ENCODE data around the gene EGFR. TPM values are rescaled to one million over a fixed set of nuclear protein-coding genes. Genes with fewer than 3 reads are reported as not detected.
A peak's percentile ranks its signal among the peaks of the same experiment; 100 is the strongest.

EGFR gene
- polyA plus RNA-seq, 1 of the 3 experiments (the other 2 are of a cell fraction) = 37.6 TPM

GRCh38 chr7:55060085-55060484 lies 41.3 kb downstream of the EGFR start:
- peaks cover 27% of the 10 kb centered on the region for H3F3A ChIP-seq (replicated peaks; ENCODE audit: insufficient read depth)
- TF ChIP-seq REST (IDR thresholded peaks at IDR 0.05; ENCODE audit: low read depth, low read length) (no peak), SIN3A (IDR thresholded peaks at IDR 0.05; ENCODE audit: borderline replicate concordance, low read depth, low read length) (no peak), POLR2AphosphoS5 (IDR thresholded peaks at IDR 0.05; ENCODE audit: low read depth, low read length) (no peak), FOXJ3 (CRISPR knock-in tag; IDR thresholded peaks at IDR 0.05) (no peak), CHD2 (IDR thresholded peaks at IDR 0.05; ENCODE audit: low read length, partially characterized antibody) (no peak), MXI1 (IDR thresholded peaks at IDR 0.05; ENCODE audit: low read depth, low read length) (no peak), RAD21 (IDR thresholded peaks at IDR 0.05; ENCODE audit: low read length) (no peak), MAX (IDR thresholded peaks at IDR 0.05; ENCODE audit: low read depth) (no peak), IRF3 (IDR thresholded peaks at IDR 0.05; ENCODE audit: low read depth, low read length) (no peak), FOSL2 (IDR thresholded peaks at IDR 0.05; ENCODE audit: borderline replicate concordance, low read depth) (no peak), RXRA (IDR thresholded peaks at IDR 0.05; ENCODE audit: borderline replicate concordance, low read depth) (no peak)
- peaks cover 26% of the 10 kb centered on the region; the same call in 1 of the 2 replicates for H4K20me1 ChIP-seq (ENCODE audit: insufficient read depth)
- peaks cover 0 to 22% of the 10 kb centered on the region in 2 experiments for H3K36me3 ChIP-seq (replicated peaks in 1 of 2; ENCODE audit: control insufficient read depth in 1 of 2, insufficient read depth in 2 of 2, low read length in 1 of 2)
- ChIA-PET POLR2A (no interaction called here), CTCF (interaction anchor here (4.5 kb wide), 1 partner anchor 195 kb away, joined by 21 read pairs; no protein-coding TSS in a partner anchor)
- H3K27me3 ChIP-seq (ENCODE audit: insufficient read depth) = no peaks in the 10 kb centered on the region
- DNase-seq = no peak
- no peaks in the 10 kb centered on the region for H3K9me3 ChIP-seq
- H3K27ac ChIP-seq (ENCODE audit: low read depth in 2 of 2, low read length in 1 of 2) = peak overlapping the region in 1 of 2 experiments; percentile 34; a peak in 1 of 4 replicates
- no peak overlapping the region for H3K4me2 ChIP-seq
- peaks cover 94% of the 10 kb centered on the region for H3K79me2 ChIP-seq (ENCODE audit: insufficient read depth)
- no peak overlapping the region for H3K9ac ChIP-seq
- WGBS (ENCODE audit: low lambda C conversion rate) = 98% methylated on average over 2 of the region's 2 CpGs
- no peaks in the 10 kb centered on the region for H3K9me2 ChIP-seq
- H3K4me1 ChIP-seq (ENCODE audit: control insufficient read depth in 1 of 2, insufficient read depth in 2 of 2, low read depth in 1 of 2, low read length in 1 of 2) = peaks cover 18 to 44% of the 10 kb centered on the region in 2 experiments
- H2AFZ ChIP-seq (ENCODE audit: low read depth) = no peak overlapping the region
- H3K4me3 ChIP-seq (ENCODE audit: low read depth in 2 of 2, low read length in 1 of 2) = no peak overlapping the region

GRCh38 chr7:55060636-55061022 lies 41.8 kb downstream of the EGFR start:
- peaks cover 18 to 48% of the 10 kb centered on the region in 2 experiments for H3K4me1 ChIP-seq (ENCODE audit: control insufficient read depth in 1 of 2, insufficient read depth in 2 of 2, low read depth in 1 of 2, low read length in 1 of 2)
- H3K27ac ChIP-seq (ENCODE audit: low read depth in 2 of 2, low read length in 1 of 2) = peak overlapping the region in 1 of 2 experiments; percentile 34; a peak in 1 of 4 replicates
- H3K4me3 ChIP-seq (ENCODE audit: low read depth in 2 of 2, low read length in 1 of 2) = no peak overlapping the region
- H3K9me2 ChIP-seq = no peaks in the 10 kb centered on the region
- no peaks in the 10 kb centered on the region for H3K9me3 ChIP-seq
- no peak overlapping the region for H3K4me2 ChIP-seq
- ChIA-PET POLR2A (no interaction called here), CTCF (interaction anchor here (0.7 to 4.5 kb wide), 2 partner anchors 9 to 195 kb away, joined by 3 to 21 read pairs; no protein-coding TSS in a partner anchor)
- H3K36me3 ChIP-seq (replicated peaks in 1 of 2; ENCODE audit: control insufficient read depth in 1 of 2, insufficient read depth in 2 of 2, low read length in 1 of 2) = peaks cover 0 to 21% of the 10 kb centered on the region in 2 experiments
- peaks cover 21% of the 10 kb centered on the region; the same call in 1 of the 2 replicates for H4K20me1 ChIP-seq (ENCODE audit: insufficient read depth)
- no peak overlapping the region for H2AFZ ChIP-seq (ENCODE audit: low read depth)
- no peaks in the 10 kb centered on the region for H3K27me3 ChIP-seq (ENCODE audit: insufficient read depth)
- WGBS (ENCODE audit: low lambda C conversion rate) = 86% methylated on average over 6 of the region's 6 CpGs
- peaks cover 33% of the 10 kb centered on the region for H3F3A ChIP-seq (replicated peaks; ENCODE audit: insufficient read depth)
- peaks cover 88% of the 10 kb centered on the region for H3K79me2 ChIP-seq (ENCODE audit: insufficient read depth)
- no peak overlapping the region for H3K9ac ChIP-seq
- DNase-seq = no peak
- TF ChIP-seq ELF1 (IDR thresholded peaks at IDR 0.05) (no peak), NFIC (IDR thresholded peaks at IDR 0.05; ENCODE audit: borderline replicate concordance) (0 out of 2 replicates have a peak, but pooled peaks have one; percentile 11)

Data from SK-N-SH (cell line).